Endothelial cell of hepatic sinusoid (primary cell): ENCODE measurements around the gene CCR7.
"Not testable (repeated sequence)": the region's sequence is repeated elsewhere in the genome, so short reads cannot be mapped to it uniquely, and the experiment has no call there.

Experiments used
- in situ Hi-C: cut with HindIII; loops from 2 replicates; pipeline ENCODE4 v1.10.0; 2017; ENCODE audit warnings: low sequenced_read_pairs

Gene CCR7

GRCh38 chr17:40597556-40598300, 32.5 kb upstream of the CCR7 start:
- in situ Hi-C loops: no loop called here

GRCh38 chr17:40597156-40597555, 31.9 kb upstream of the CCR7 start:
- in situ Hi-C loops: no loop called here

- in situ Hi-C loops: no loop called here
These were observed 31.1 kb upstream of the CCR7 start for GRCh38 chr17:40596261-40596919.

- in situ Hi-C loops: no loop called here
These were observed 25.5 kb upstream of the CCR7 start for GRCh38 chr17:40590742-40591141.

GRCh38 chr17:40588552-40588951, 23.3 kb upstream of the CCR7 start:
- in situ Hi-C loops: loop anchor here (10.0 kb wide), 1 partner anchor 64 kb away; no protein-coding TSS in a partner anchor

GRCh38 chr17:40586264-40586663, 21.0 kb upstream of the CCR7 start:
- in situ Hi-C loops: loop anchor here (10.0 kb wide), 1 partner anchor 61 kb away; no protein-coding TSS in a partner anchor

GRCh38 chr17:40584950-40585349, 19.7 kb upstream of the CCR7 start:
- in situ Hi-C loops: loop anchor here (10.0 kb wide), 1 partner anchor 60 kb away; no protein-coding TSS in a partner anchor

GRCh38 chr17:40582328-40582901, 17.1 kb upstream of the CCR7 start:
- in situ Hi-C loops: loop anchor here (10.0 kb wide), 1 partner anchor 58 kb away; no protein-coding TSS in a partner anchor

- in situ Hi-C loops: loop anchor here (10.0 kb wide), 1 partner anchor 55 kb away; no protein-coding TSS in a partner anchor
These were observed 14.9 kb upstream of the CCR7 start for GRCh38 chr17:40580140-40580539.

GRCh38 chr17:40579471-40579870, 14.2 kb upstream of the CCR7 start:
- in situ Hi-C loops: no loop called here

- in situ Hi-C loops: no loop called here
These were observed 12.4 kb upstream of the CCR7 start for GRCh38 chr17:40577611-40578065.

- in situ Hi-C loops: no loop called here
These were observed 11.0 kb upstream of the CCR7 start for GRCh38 chr17:40576113-40576740.

GRCh38 chr17:40574292-40574691, 9.0 kb upstream of the CCR7 start:
- in situ Hi-C loops: no loop called here

- in situ Hi-C loops: not testable (repeated sequence)
These were observed 7.1 kb upstream of the CCR7 start for GRCh38 chr17:40572245-40572993.

- in situ Hi-C loops: no loop called here
These were observed 3.0 kb upstream of the CCR7 start for GRCh38 chr17:40568074-40568836.

GRCh38 chr17:40567377-40567776, 2.1 kb upstream of the CCR7 start:
- in situ Hi-C loops: no loop called here

GRCh38 chr17:40565769-40566409, 617 bp upstream of the CCR7 start:
- in situ Hi-C loops: no loop called here

- in situ Hi-C loops: loop anchor here (5.0 kb wide), 2 partner anchors 202 to 262 kb away; partner anchors contain the start of gene GJD3
These were observed 933 bp downstream of the CCR7 start for GRCh38 chr17:40564195-40564882.
